ENCODE results near the gene UBN2.
"Not testable (repeated sequence)": the region's sequence is repeated elsewhere in the genome, so short reads cannot be mapped to it uniquely, and the experiment has no call there.

The UBN2 gene

DNA sequence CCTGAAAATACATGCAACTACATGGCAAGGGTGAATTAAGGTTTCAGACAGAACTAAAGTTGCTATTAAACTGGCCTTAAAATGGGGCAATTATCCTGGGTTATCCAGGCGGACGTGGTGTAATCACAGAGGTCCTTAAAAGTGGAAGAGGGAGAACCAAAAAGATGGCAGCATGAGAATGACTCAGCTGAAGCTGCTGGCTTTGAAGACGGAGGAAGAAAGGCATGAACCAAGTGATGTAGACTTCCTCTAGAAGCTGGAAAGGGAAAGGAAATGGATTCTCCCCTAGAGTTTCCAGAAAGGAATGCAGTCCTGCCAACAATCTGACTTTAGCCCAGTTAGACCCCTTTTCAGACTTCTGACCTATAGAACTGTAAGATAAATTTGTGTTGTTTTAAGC is 27.0 kb upstream of the UBN2 start:
- no peak overlapping the region for H3K4me2 ChIP-seq (ENCODE audit: low read depth, low read length, poor library complexity, severe bottlenecking)
- H3K4me1 ChIP-seq (ENCODE audit: insufficient read depth, low read length, poor library complexity, severe bottlenecking) = no peaks in the 10 kb centered on the region
- H3F3A ChIP-seq (ENCODE audit: low read depth) = no peaks in the 10 kb centered on the region
- no peak overlapping the region for H2AFZ ChIP-seq (ENCODE audit: low read length)
- no peak overlapping the region for H3K4me3 ChIP-seq (ENCODE audit: low read length, poor library complexity, severe bottlenecking)
- H4K20me1 ChIP-seq (ENCODE audit: insufficient read depth, low read length, poor library complexity, severe bottlenecking) = no peaks in the 10 kb centered on the region
- no peaks in the 10 kb centered on the region for H3K9me2 ChIP-seq (replicated peaks; ENCODE audit: low read depth, low read length)
- peaks cover 9% of the 10 kb centered on the region; the same call in 1 of the 2 replicates for H3K9me3 ChIP-seq (ENCODE audit: insufficient read depth, low read depth, low read length)
- H3K79me2 ChIP-seq (ENCODE audit: insufficient read depth, low read length) = no peaks in the 10 kb centered on the region
- TF ChIP-seq, protein P1, sequence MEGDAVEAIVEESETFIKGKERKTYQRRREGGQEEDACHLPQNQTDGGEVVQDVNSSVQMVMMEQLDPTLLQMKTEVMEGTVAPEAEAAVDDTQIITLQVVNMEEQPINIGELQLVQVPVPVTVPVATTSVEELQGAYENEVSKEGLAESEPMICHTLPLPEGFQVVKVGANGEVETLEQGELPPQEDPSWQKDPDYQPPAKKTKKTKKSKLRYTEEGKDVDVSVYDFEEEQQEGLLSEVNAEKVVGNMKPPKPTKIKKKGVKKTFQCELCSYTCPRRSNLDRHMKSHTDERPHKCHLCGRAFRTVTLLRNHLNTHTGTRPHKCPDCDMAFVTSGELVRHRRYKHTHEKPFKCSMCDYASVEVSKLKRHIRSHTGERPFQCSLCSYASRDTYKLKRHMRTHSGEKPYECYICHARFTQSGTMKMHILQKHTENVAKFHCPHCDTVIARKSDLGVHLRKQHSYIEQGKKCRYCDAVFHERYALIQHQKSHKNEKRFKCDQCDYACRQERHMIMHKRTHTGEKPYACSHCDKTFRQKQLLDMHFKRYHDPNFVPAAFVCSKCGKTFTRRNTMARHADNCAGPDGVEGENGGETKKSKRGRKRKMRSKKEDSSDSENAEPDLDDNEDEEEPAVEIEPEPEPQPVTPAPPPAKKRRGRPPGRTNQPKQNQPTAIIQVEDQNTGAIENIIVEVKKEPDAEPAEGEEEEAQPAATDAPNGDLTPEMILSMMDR (conservative IDR thresholded peaks at IDR 0.05; ENCODE audit: low read length) = no peak
- no peak for TF ChIP-seq EZH2phosphoT487 (IDR thresholded peaks at IDR 0.05; ENCODE audit: borderline replicate concordance)
- no peaks in the 10 kb centered on the region for H3K27me3 ChIP-seq (ENCODE audit: insufficient read depth, low read length, poor library complexity, severe bottlenecking)
- H3K36me3 ChIP-seq (ENCODE audit: insufficient read depth, low read length) = no peaks in the 10 kb centered on the region
- H3K9ac ChIP-seq (ENCODE audit: low read depth, low read length, poor library complexity, severe bottlenecking) = no peak overlapping the region

DNA sequence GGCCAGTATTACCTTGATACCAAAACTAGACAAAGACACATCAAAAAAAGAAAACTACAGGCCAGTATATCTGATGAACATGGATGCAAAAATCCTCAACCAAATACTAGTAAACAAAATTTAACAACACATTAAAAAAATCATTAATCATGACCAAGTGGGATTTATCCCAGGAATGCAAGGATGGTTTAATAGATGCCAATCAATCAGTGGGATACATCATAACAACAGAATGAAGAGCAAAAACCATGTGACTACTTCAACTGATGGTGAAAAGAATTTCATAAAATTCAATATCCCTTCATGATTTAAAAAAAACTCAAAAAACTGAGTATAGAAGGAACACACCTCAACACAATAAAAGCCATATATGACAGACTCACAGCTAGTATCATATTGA is 25.2 kb upstream of the UBN2 start:
- H3K9ac ChIP-seq (ENCODE audit: low read depth, low read length, poor library complexity, severe bottlenecking) = no peak overlapping the region
- no peak overlapping the region for H3K4me2 ChIP-seq (ENCODE audit: low read depth, low read length, poor library complexity, severe bottlenecking)
- no peaks in the 10 kb centered on the region for H3K27me3 ChIP-seq (ENCODE audit: insufficient read depth, low read length, poor library complexity, severe bottlenecking)
- no peaks in the 10 kb centered on the region for H3F3A ChIP-seq (ENCODE audit: low read depth)
- H2AFZ ChIP-seq (ENCODE audit: low read length) = no peak overlapping the region
- H3K9me3 ChIP-seq (ENCODE audit: insufficient read depth, low read depth, low read length) = peaks cover 9% of the 10 kb centered on the region; the same call in 1 of the 2 replicates
- H4K20me1 ChIP-seq (ENCODE audit: insufficient read depth, low read length, poor library complexity, severe bottlenecking) = no peaks in the 10 kb centered on the region
- TF ChIP-seq, protein P1 (conservative IDR thresholded peaks at IDR 0.05; ENCODE audit: low read length) = no peak
- no peak for TF ChIP-seq EZH2phosphoT487 (IDR thresholded peaks at IDR 0.05; ENCODE audit: borderline replicate concordance)
- no peaks in the 10 kb centered on the region for H3K79me2 ChIP-seq (ENCODE audit: insufficient read depth, low read length)
- H3K9me2 ChIP-seq (replicated peaks; ENCODE audit: low read depth, low read length) = no peaks in the 10 kb centered on the region
- no peaks in the 10 kb centered on the region for H3K4me1 ChIP-seq (ENCODE audit: insufficient read depth, low read length, poor library complexity, severe bottlenecking)
- no peak overlapping the region for H3K4me3 ChIP-seq (ENCODE audit: low read length, poor library complexity, severe bottlenecking)
- no peaks in the 10 kb centered on the region for H3K36me3 ChIP-seq (ENCODE audit: insufficient read depth, low read length)

DNA sequence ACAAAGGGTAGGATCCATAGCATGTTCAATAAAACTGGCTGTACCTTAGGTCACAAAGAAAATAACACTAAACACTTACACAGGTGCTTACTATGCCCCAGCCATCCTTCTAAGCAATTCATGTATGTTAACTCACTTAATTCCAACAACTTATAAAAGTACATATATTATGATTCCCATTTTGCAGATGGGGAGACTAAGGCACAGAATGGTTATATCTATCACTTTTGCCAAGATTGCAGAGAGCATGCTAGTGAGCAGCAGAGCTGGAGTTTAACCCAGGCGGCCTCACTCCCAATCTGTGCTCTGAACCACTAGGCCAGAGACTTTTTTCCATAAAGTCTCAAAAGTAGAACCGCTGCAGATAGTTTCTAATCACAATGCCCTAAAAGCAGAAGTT is 18.9 kb upstream of the UBN2 start:
- no peaks in the 10 kb centered on the region for H4K20me1 ChIP-seq (ENCODE audit: insufficient read depth, low read length, poor library complexity, severe bottlenecking)
- H3K79me2 ChIP-seq (ENCODE audit: insufficient read depth, low read length) = no peaks in the 10 kb centered on the region
- no peak overlapping the region for H3K4me2 ChIP-seq (ENCODE audit: low read depth, low read length, poor library complexity, severe bottlenecking)
- TF ChIP-seq, protein P1 (conservative IDR thresholded peaks at IDR 0.05; ENCODE audit: low read length) = no peak
- TF ChIP-seq EZH2phosphoT487 (IDR thresholded peaks at IDR 0.05; ENCODE audit: borderline replicate concordance) = no peak
- H3F3A ChIP-seq (ENCODE audit: low read depth) = no peaks in the 10 kb centered on the region
- no peaks in the 10 kb centered on the region for H3K9me2 ChIP-seq (replicated peaks; ENCODE audit: low read depth, low read length)
- H3K4me1 ChIP-seq (ENCODE audit: insufficient read depth, low read length, poor library complexity, severe bottlenecking) = no peaks in the 10 kb centered on the region
- H3K36me3 ChIP-seq (ENCODE audit: insufficient read depth, low read length) = no peaks in the 10 kb centered on the region
- no peaks in the 10 kb centered on the region for H3K27me3 ChIP-seq (ENCODE audit: insufficient read depth, low read length, poor library complexity, severe bottlenecking)
- no peaks in the 10 kb centered on the region for H3K9me3 ChIP-seq (ENCODE audit: insufficient read depth, low read depth, low read length)
- H3K9ac ChIP-seq (ENCODE audit: low read depth, low read length, poor library complexity, severe bottlenecking) = no peak overlapping the region
- no peak overlapping the region for H3K4me3 ChIP-seq (ENCODE audit: low read length, poor library complexity, severe bottlenecking)
- no peak overlapping the region for H2AFZ ChIP-seq (ENCODE audit: low read length)

DNA sequence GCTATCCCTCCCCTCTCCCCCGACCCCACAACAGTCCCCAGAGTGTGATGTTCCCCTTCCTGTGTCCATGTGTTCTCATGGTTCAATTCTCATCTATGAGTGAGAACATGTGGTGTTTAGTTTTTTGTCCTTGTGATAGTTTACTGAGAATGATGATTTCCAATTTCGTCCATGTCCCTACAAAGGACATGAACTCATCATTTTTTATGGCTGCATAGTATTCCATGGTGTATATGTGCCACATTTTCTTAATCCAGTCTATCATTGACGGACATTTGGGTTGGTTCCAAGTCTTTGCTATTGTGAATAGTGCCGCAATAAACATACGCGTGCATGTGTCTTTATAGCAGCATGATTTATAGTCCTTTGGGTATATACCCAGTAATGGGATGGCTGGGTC is 17.5 kb upstream of the UBN2 start:
- H3K9me3 ChIP-seq (ENCODE audit: insufficient read depth, low read depth, low read length); H3K79me2 ChIP-seq (ENCODE audit: insufficient read depth, low read length); H3K4me2 ChIP-seq (ENCODE audit: low read depth, low read length, poor library complexity, severe bottlenecking): not testable (repeated sequence)

More for the DNA sequence above, 17.5 kb upstream of the UBN2 start:
- H3F3A ChIP-seq (ENCODE audit: low read depth); H3K36me3 ChIP-seq (ENCODE audit: insufficient read depth, low read length); H3K9ac ChIP-seq (ENCODE audit: low read depth, low read length, poor library complexity, severe bottlenecking); H3K9me2 ChIP-seq (replicated peaks; ENCODE audit: low read depth, low read length); H3K27me3 ChIP-seq (ENCODE audit: insufficient read depth, low read length, poor library complexity, severe bottlenecking); H3K4me3 ChIP-seq (ENCODE audit: low read length, poor library complexity, severe bottlenecking); H2AFZ ChIP-seq (ENCODE audit: low read length); H4K20me1 ChIP-seq (ENCODE audit: insufficient read depth, low read length, poor library complexity, severe bottlenecking); H3K4me1 ChIP-seq (ENCODE audit: insufficient read depth, low read length, poor library complexity, severe bottlenecking): not testable (repeated sequence)
